Ishikawa (cell line): ENCODE measurements around the gene CLCF1.

Experiments
- CREB1 ChIP-seq: IDR thresholded peaks from 2 replicates; pipeline ENCODE4 v1.6.1; 2012; ENCODE audit warnings: low read depth
- EGR1 ChIP-seq: IDR thresholded peaks from 2 replicates; pipeline ENCODE4 v1.6.1; 2012
- EP300 ChIP-seq: IDR thresholded peaks from 2 replicates; pipeline ENCODE4 v1.6.1; 2012; ENCODE audit warnings: borderline replicate concordance
- FOXM1 ChIP-seq: IDR thresholded peaks from 2 replicates; pipeline ENCODE4 v1.6.1; 2012; ENCODE audit warnings: low read depth, borderline replicate concordance
- MAX ChIP-seq: IDR thresholded peaks from 2 replicates; pipeline ENCODE4 v1.6.1; 2012
- NFIC ChIP-seq: IDR thresholded peaks from 2 replicates; pipeline ENCODE4 v1.6.1; 2012
- RAD21 ChIP-seq: IDR thresholded peaks from 2 replicates; pipeline ENCODE4 v1.6.1; 2012; ENCODE audit warnings: low read depth
- REST ChIP-seq: IDR thresholded peaks from 2 replicates; pipeline ENCODE4 v1.6.1; 2012; ENCODE audit warnings: low read depth, mild to moderate bottlenecking
- TAF1 ChIP-seq: IDR thresholded peaks from 2 replicates; pipeline ENCODE4 v1.6.1; 2012; ENCODE audit warnings: low read depth, mild to moderate bottlenecking
- TEAD4 ChIP-seq: IDR thresholded peaks from 2 replicates; pipeline ENCODE4 v1.6.1; 2012
- YY1 ChIP-seq: IDR thresholded peaks from 2 replicates; pipeline ENCODE4 v1.6.1; 2012; ENCODE audit warnings: low read depth
- ZBTB7A ChIP-seq: IDR thresholded peaks from 2 replicates; pipeline ENCODE4 v1.6.1; 2012; ENCODE audit warnings: low read depth

DNA sequence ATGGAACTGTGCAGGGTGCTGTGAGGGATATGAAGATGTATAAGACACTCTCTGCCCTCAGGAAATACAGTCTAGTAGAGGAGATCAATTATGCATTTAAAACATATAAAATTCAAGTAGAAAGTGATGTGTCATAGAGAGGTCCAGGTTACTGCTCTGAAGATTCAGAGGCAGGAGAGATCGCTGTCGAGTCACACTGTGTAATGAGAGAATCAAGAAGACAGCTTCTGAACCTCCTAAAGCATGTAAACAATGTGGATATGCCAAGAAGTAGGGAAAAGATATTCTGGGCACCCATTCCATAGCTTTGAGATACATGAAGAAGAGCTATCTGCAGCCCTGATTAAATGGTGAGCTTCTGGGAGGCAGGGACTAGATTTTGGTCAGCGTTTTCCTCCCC is 53.4 kb downstream of the CLCF1 start:
- TF ChIP-seq EGR1: no peak
- no peak for TF ChIP-seq YY1
- TF ChIP-seq RAD21: no peak
- no peak for TF ChIP-seq EP300
- TF ChIP-seq REST: no peak
- no peak for TF ChIP-seq TAF1
- TF ChIP-seq ZBTB7A: no peak
- TF ChIP-seq CREB1: no peak
- no peak for TF ChIP-seq TEAD4
- TF ChIP-seq NFIC: no peak
- no peak for TF ChIP-seq MAX
- no peak for TF ChIP-seq FOXM1
